H9 (cell line): ENCODE data around the gene GLB1L. TPM values are rescaled to one million over a fixed set of nuclear protein-coding genes. Genes with fewer than 3 reads are reported as not detected.
A peak's percentile ranks its signal among the peaks of the same experiment; 100 is the strongest.

Experiments
- DNase-seq: peaks from one replicate; pipeline ENCODE4 v3.0.0-alpha.2; 2017
- H2AFZ ChIP-seq: one replicate; pipeline ENCODE4 v1.6.1; 2013; ENCODE audit warnings: mild to moderate bottlenecking, low read length, control low read depth, moderate library complexity
- H2AK5ac ChIP-seq: 2 replicates; pipeline ENCODE4 v1.6.1; 2013; ENCODE audit warnings: low read length, control low read depth, mixed read lengths; ENCODE audit not compliant: insufficient read length
- H2BK120ac ChIP-seq: one replicate; pipeline ENCODE4 v1.6.1; 2013; ENCODE audit warnings: low read depth, mild to moderate bottlenecking, low read length, control low read depth, inconsistent platforms; ENCODE audit not compliant: poor library complexity, severe bottlenecking
- H2BK12ac ChIP-seq: 2 replicates; pipeline ENCODE4 v1.6.1; 2013; ENCODE audit warnings: low read length, control low read depth, mixed read lengths, low read depth; ENCODE audit not compliant: insufficient read length
- H2BK15ac ChIP-seq: 2 replicates; pipeline ENCODE4 v1.6.1; 2013; ENCODE audit warnings: low read depth, low read length, control low read depth
- H2BK20ac ChIP-seq: one replicate; pipeline ENCODE4 v1.6.1; 2013; ENCODE audit warnings: low read depth, mild to moderate bottlenecking, low read length, control low read depth, inconsistent platforms; ENCODE audit not compliant: poor library complexity, severe bottlenecking
- H2BK5ac ChIP-seq: 2 replicates; pipeline ENCODE4 v1.6.1; 2013; ENCODE audit warnings: low read length, control low read depth, mixed read lengths; ENCODE audit not compliant: insufficient read length
- H3K14ac ChIP-seq: 2 replicates; pipeline ENCODE4 v1.6.1; 2013; ENCODE audit warnings: low read length, control low read depth; ENCODE audit not compliant: insufficient read depth
- H3K18ac ChIP-seq: 2 replicates; pipeline ENCODE4 v1.6.1; 2013; ENCODE audit warnings: low read depth, mild to moderate bottlenecking, mixed read lengths, low read length, control low read depth; ENCODE audit not compliant: insufficient read length
- H3K23ac ChIP-seq: 2 replicates; pipeline ENCODE4 v1.6.1; 2013; ENCODE audit warnings: low read length, control low read depth, mixed read lengths, low read depth; ENCODE audit not compliant: insufficient read length
- H3K23me2 ChIP-seq: 2 replicates; pipeline ENCODE4 v1.6.1; 2013; ENCODE audit warnings: low read depth, mild to moderate bottlenecking, mixed read lengths, low read length, control low read depth; ENCODE audit not compliant: insufficient read length, poor library complexity, severe bottlenecking
- H3K27ac ChIP-seq: 2 replicates; pipeline ENCODE4 v1.5.1; 2013; ENCODE audit warnings: low read length, control low read depth, mixed read lengths, low read depth; ENCODE audit not compliant: insufficient read length
- H3K27me3 ChIP-seq: 2 replicates; pipeline ENCODE4 v1.6.1; 2013; ENCODE audit warnings: low read length, control low read depth, inconsistent platforms; ENCODE audit not compliant: insufficient read depth
- H3K4ac ChIP-seq: 2 replicates; pipeline ENCODE4 v1.6.1; 2013; ENCODE audit warnings: low read depth, mild to moderate bottlenecking, control low read depth, inconsistent platforms, low read length, moderate library complexity
- H3K4me1 ChIP-seq: 2 replicates; pipeline ENCODE4 v1.6.1; 2013; ENCODE audit warnings: low read length, control low read depth, inconsistent platforms; ENCODE audit not compliant: insufficient read depth
- H3K4me2 ChIP-seq: 2 replicates; pipeline ENCODE4 v1.6.1; 2013; ENCODE audit warnings: low read length, control low read depth, mixed read lengths; ENCODE audit not compliant: insufficient read length, insufficient read depth
- H3K56ac ChIP-seq: 2 replicates; pipeline ENCODE4 v1.6.1; 2013; ENCODE audit warnings: low read depth, mild to moderate bottlenecking, mixed read lengths, low read length, control low read depth; ENCODE audit not compliant: insufficient read length
- H3K79me1 ChIP-seq: 2 replicates; pipeline ENCODE4 v1.6.1; 2013; ENCODE audit warnings: low read depth, mild to moderate bottlenecking, moderate library complexity, low read length, control low read depth, inconsistent platforms; ENCODE audit not compliant: insufficient read depth, poor library complexity, severe bottlenecking
- H3K79me2 ChIP-seq: 2 replicates; pipeline ENCODE4 v1.6.1; 2013; ENCODE audit warnings: low read length, control low read depth, inconsistent platforms; ENCODE audit not compliant: insufficient read depth
- H3K9ac ChIP-seq: 2 replicates; pipeline ENCODE4 v1.6.1; 2013; ENCODE audit warnings: low read length, control low read depth, mixed read lengths; ENCODE audit not compliant: insufficient read length; ENCODE audit errors: extremely low read depth
- H3K9me3 ChIP-seq: one replicate; pipeline ENCODE4 v1.6.1; 2013; ENCODE audit warnings: low read depth, low read length, inconsistent platforms; ENCODE audit not compliant: control insufficient read depth
- H3T11ph ChIP-seq: one replicate; pipeline ENCODE4 v1.6.1; 2013; ENCODE audit warnings: mild to moderate bottlenecking, low read length, control low read depth, inconsistent platforms
- H4K20me1 ChIP-seq: one replicate; pipeline ENCODE4 v1.6.1; 2013; ENCODE audit not compliant: control insufficient read depth, insufficient read length, insufficient read depth
- H4K5ac ChIP-seq: 2 replicates; pipeline ENCODE4 v1.6.1; 2013; ENCODE audit warnings: low read depth, mild to moderate bottlenecking, mixed read lengths, low read length, control low read depth; ENCODE audit not compliant: insufficient read length
- H4K8ac ChIP-seq: replicated peaks from 2 replicates; pipeline ENCODE4 v1.6.1; 2013; ENCODE audit warnings: low read length, control low read depth, mixed read lengths, low read depth; ENCODE audit not compliant: insufficient read length
- H4K91ac ChIP-seq: 2 replicates; pipeline ENCODE4 v1.6.1; 2013; ENCODE audit warnings: low read depth, mild to moderate bottlenecking, moderate library complexity, mixed read lengths, low read length, control low read depth; ENCODE audit not compliant: insufficient read length
- H3K27ac Mint-ChIP-seq, 3 experiments: 2 replicates in 2 of 3; 3 replicates in 1 of 3; pipeline ENCODE4 v1.8.0; 2020 to 2021; ENCODE audit warnings: mixed read lengths in 3 of 3, mild to moderate bottlenecking in 1 of 3, moderate library complexity in 1 of 3
- H3K27me3 Mint-ChIP-seq: 2 replicates; pipeline ENCODE4 v1.8.0; 2021; ENCODE audit warnings: low read depth, mild to moderate bottlenecking, moderate library complexity, mixed read lengths
- H3K36me3 Mint-ChIP-seq, 3 experiments: 2 replicates in 2 of 3; 3 replicates in 1 of 3; pipeline ENCODE4 v1.8.0; 2020 to 2021; ENCODE audit warnings: low read depth in 3 of 3, mixed read lengths in 3 of 3; ENCODE audit not compliant: insufficient read depth in 1 of 3
- H3K4me1 Mint-ChIP-seq, 2 experiments: 2 replicates each; pipeline ENCODE4 v1.8.0; 2020; ENCODE audit warnings: mixed read lengths in 2 of 2
- H3K4me3 Mint-ChIP-seq, 2 experiments: 2 replicates in 1 of 2; 3 replicates in 1 of 2; pipeline ENCODE4 v1.8.0; 2020 to 2021; ENCODE audit warnings: mild to moderate bottlenecking in 2 of 2, mixed read lengths in 2 of 2, moderate library complexity in 1 of 2
- H3K9me3 Mint-ChIP-seq, 2 experiments: 2 replicates in 1 of 2; 3 replicates in 1 of 2; pipeline ENCODE4 v1.8.0; 2020; ENCODE audit warnings: mild to moderate bottlenecking in 2 of 2, mixed read lengths in 2 of 2, moderate library complexity in 1 of 2
- WGBS: extraction: QIAGEN DNeasy Blood & Tissue Kit; methylation state at CpG from one replicate; pipeline ENCODE4 v1.1.7; 2013; ENCODE audit warnings: missing lambda C conversion rate, low lambda C conversion rate, mixed read lengths; ENCODE audit not compliant: insufficient read length; ENCODE audit errors: extremely low coverage; 5-methylcytosine and 5-hydroxymethylcytosine counted together
- total RNA-seq: library from RNA; stranded (reverse); gene quantifications from 2 replicates; pipeline ENCODE4 v1.2.1, GENCODE V29; 2021
- TF ChIP-seq, protein P1 (sequence below): fragments of 200-600 bp; sonication (generic); conservative IDR thresholded peaks from 3 replicates; pipeline ENCODE4 v1.8.0; 2021; ENCODE audit warnings: antibody characterized with exemption, mild to moderate bottlenecking

The GLB1L gene
- total RNA-seq, 1 experiment from 2014 or later: 6.5 TPM

DNA sequence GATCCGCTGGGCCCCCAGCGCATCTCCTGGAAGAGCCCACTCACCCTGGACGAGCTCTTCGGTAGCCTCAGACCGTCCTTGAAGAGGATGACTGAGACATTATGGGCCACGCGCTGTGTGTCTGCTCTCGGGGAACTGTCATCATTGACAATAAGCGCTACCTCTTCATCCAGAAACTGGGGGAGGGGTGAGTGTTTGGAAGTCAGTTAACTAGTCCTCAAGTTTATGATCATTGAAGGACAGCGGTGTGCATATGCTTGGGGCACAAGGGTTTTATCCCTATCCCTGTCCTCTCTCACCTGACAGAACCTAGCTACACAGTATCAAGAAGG is 621 bp upstream of the GLB1L start:
- no peaks in the 10 kb centered on the region for H3K79me1 ChIP-seq
- H2BK12ac ChIP-seq: no peak overlapping the region
- H3K14ac ChIP-seq: peak overlapping the region; percentile 89
- no peak overlapping the region for H2AK5ac ChIP-seq
- H3K27ac ChIP-seq: no peak overlapping the region
- H4K5ac ChIP-seq: peak overlapping the region; percentile 5
- peak overlapping the region; percentile 95 to 98 (median 97) for H3K27ac Mint-ChIP-seq
- peaks cover 2% of the 10 kb centered on the region; the same call in 1 of the 2 replicates for H3K4me1 ChIP-seq
- H3K56ac ChIP-seq: no peak overlapping the region
- DNase-seq: no peak
- TF ChIP-seq, protein P1, sequence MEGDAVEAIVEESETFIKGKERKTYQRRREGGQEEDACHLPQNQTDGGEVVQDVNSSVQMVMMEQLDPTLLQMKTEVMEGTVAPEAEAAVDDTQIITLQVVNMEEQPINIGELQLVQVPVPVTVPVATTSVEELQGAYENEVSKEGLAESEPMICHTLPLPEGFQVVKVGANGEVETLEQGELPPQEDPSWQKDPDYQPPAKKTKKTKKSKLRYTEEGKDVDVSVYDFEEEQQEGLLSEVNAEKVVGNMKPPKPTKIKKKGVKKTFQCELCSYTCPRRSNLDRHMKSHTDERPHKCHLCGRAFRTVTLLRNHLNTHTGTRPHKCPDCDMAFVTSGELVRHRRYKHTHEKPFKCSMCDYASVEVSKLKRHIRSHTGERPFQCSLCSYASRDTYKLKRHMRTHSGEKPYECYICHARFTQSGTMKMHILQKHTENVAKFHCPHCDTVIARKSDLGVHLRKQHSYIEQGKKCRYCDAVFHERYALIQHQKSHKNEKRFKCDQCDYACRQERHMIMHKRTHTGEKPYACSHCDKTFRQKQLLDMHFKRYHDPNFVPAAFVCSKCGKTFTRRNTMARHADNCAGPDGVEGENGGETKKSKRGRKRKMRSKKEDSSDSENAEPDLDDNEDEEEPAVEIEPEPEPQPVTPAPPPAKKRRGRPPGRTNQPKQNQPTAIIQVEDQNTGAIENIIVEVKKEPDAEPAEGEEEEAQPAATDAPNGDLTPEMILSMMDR: no peak
- H3K9me3 ChIP-seq: no peaks in the 10 kb centered on the region
- no peak overlapping the region for H2BK120ac ChIP-seq
- H3K4me2 ChIP-seq: peak overlapping the region; percentile 77
- no peak overlapping the region for H2AFZ ChIP-seq
- H4K20me1 ChIP-seq: no peaks in the 10 kb centered on the region
- H3K36me3 Mint-ChIP-seq: peaks cover 5 to 21% (median 20%) of the 10 kb centered on the region in 3 experiments; a peak in 6 of 7 replicates
- H3K4ac ChIP-seq: no peak overlapping the region
- peak overlapping the region; percentile 89 for H3K18ac ChIP-seq
- no peaks in the 10 kb centered on the region for H3K27me3 ChIP-seq
- no peaks in the 10 kb centered on the region for H3K79me2 ChIP-seq
- no peak overlapping the region for H3T11ph ChIP-seq
- no peaks in the 10 kb centered on the region for H3K23me2 ChIP-seq
- no peak overlapping the region for H2BK15ac ChIP-seq
- peak overlapping the region; percentile 92 to 96 for H3K4me3 Mint-ChIP-seq
- no peak overlapping the region for H3K23ac ChIP-seq
- peaks cover 19 to 27% of the 10 kb centered on the region in 2 experiments for H3K4me1 Mint-ChIP-seq
- H4K91ac ChIP-seq: no peak overlapping the region
- H3K9ac ChIP-seq: peak overlapping the region; percentile 90
- no peaks in the 10 kb centered on the region for H3K9me3 Mint-ChIP-seq
- H2BK5ac ChIP-seq: no peak overlapping the region
- H3K27me3 Mint-ChIP-seq: peaks cover 3% of the 10 kb centered on the region; the same call in 1 of the 2 replicates
- no CpG with 5 or more reads among the region's 10 CpGs for WGBS
- H4K8ac ChIP-seq: no peak overlapping the region
- no peak overlapping the region for H2BK20ac ChIP-seq
